Heart right ventricle (tissue), 16 donors: Measurements from ENCODE around the gene C6orf15. TPM values are rescaled to one million over a fixed set of nuclear protein-coding genes. Genes with fewer than 3 reads are reported as not detected.

Source experiments
- ATAC-seq, 8 donors: fragments of 200-7000 bp; cut with Tn5 transposase; one replicate each; pipeline ENCODE4 v1.9.1; 2020; ENCODE audit warnings: mild to moderate bottlenecking in 8 of 8, moderate library complexity in 8 of 8, moderate number of reproducible peaks in 1 of 8
- DNase-seq, 2 donors: peaks; one replicate each; pipeline ENCODE4 v3.0.0-alpha.2; 2020
- H3K27ac ChIP-seq, 10 donors: fragments of 200-600 bp; sonication (generic) in 2 of 10; one replicate each; pipeline versions ENCODE4 v1.5.0 to v1.8.0; 2020 to 2022; ENCODE audit warnings: mild to moderate bottlenecking in 3 of 10
- H3K27me3 ChIP-seq, 7 donors: fragments of 200-600 bp; one replicate each; pipeline ENCODE4 v1.8.0; 2021 to 2022; ENCODE audit warnings: mild to moderate bottlenecking in 2 of 7
- H3K36me3 ChIP-seq, 9 donors: fragments of 200-600 bp; sonication (generic) in 1 of 9; one replicate each; pipeline versions ENCODE4 v1.5.0 to v1.8.0; 2020 to 2022; ENCODE audit warnings: mild to moderate bottlenecking in 2 of 9
- H3K4me1 ChIP-seq, 9 donors: fragments of 200-600 bp; sonication (generic) in 1 of 9; one replicate each; pipeline versions ENCODE4 v1.5.0 to v1.8.0; 2020 to 2022; ENCODE audit warnings: mild to moderate bottlenecking in 4 of 9
- H3K4me3 ChIP-seq, 10 donors: fragments of 200-600 bp; sonication (generic) in 2 of 10; one replicate each; pipeline versions ENCODE4 v1.5.0 to v1.8.0; 2020 to 2022; ENCODE audit warnings: mild to moderate bottlenecking in 7 of 10, moderate library complexity in 2 of 10
- H3K9me3 ChIP-seq, 11 donors: fragments of 200-600 bp in 10 of 11; sonication (generic) in 2 of 11; one replicate each; pipeline versions ENCODE4 v1.5.0 to v1.8.0; 2013 to 2022; ENCODE audit warnings: mild to moderate bottlenecking in 2 of 11, control low read depth in 1 of 11, moderate library complexity in 1 of 11
- CTCF ChIP-seq, 9 donors: fragments of 200-600 bp; sonication (generic) in 2 of 9; IDR thresholded peaks; one replicate each; pipeline versions ENCODE4 v1.5.0 to v1.8.0; 2021 to 2022; ENCODE audit warnings: antibody characterized with exemption in 9 of 9, mild to moderate bottlenecking in 5 of 9, moderate library complexity in 1 of 9
- WGBS, 2 donors: extraction: QIAGEN DNeasy Blood & Tissue Kit; methylation state at CpG; one replicate each; pipeline ENCODE4 v1.1.7; 2013; ENCODE audit warnings: inconsistent platforms in 1 of 2; 5-methylcytosine and 5-hydroxymethylcytosine counted together
- intact Hi-C, 10 donors: fragments of 100-400 bp; cut with DNase I; formaldehyde crosslinking; loops; one replicate each; pipeline versions ENCODE4 v1.11.1 to v1.14.2; 2022
- polyA plus RNA-seq, 2 donors: library from polyadenylated mRNA; stranded (reverse); fragments of 200-250 nt; gene quantifications; one replicate each; pipeline ENCODE4 v1.2.3, GENCODE V29; 2013
- total RNA-seq, 10 donors: library from RNA; stranded (reverse); fragmentation: NEBNext Ultra II Directional in 3 of 10; extraction: Animal tissue kit (Norgen Biotek cat#: 25700) in 3 of 10; gene quantifications; one replicate each; pipeline versions ENCODE4 v1.2.1 to v1.2.4, GENCODE V29; 2021 to 2023
- donor health status: Arrhythmogenic right ventricular cardiomyopathy.
- donor health status: ischemic (EF 13 %, LVEDD 7.1; RV severe dilation, severe dysfunction).
- donor health status: healthy with polysubstance abuse.
- donor health status: DM: no; HTN: yes; CAD: no.
- donor health status: DM: no; HTN: no; CAD: no.
- donor health status: ischemic (EF 25% LVEDD 6.9; RV normal size, moderate dysfunction).
- donor health status: ischemic (EF 25% LVEDD 5.7; RV mildly dilated, moderate dysfunction).
- donor health status: healthy.
- donor health status: DM: yes; HTN: yes; CAD: no.
- donor health status: Ischemic cardiomyopathy.
- donor health status: ischemic (EF 35%, LVEDD 5.7; RV mildly dilated, moderate dysfunction).
- donor health status: nonischemic (EF 11% LVEDD 7.7; RV severe dilation, severe dysfunction).
- donor health status: DM: yes; HTN: yes; CAD: no.
- donor health status: PGD.
- donor health status: ischemic (EF 29% LVEDD 5.4; RV normal size, mild dysfunction).
- donor health status: nonischemic (EF 23%, LVEDD 6.1; RV moderate dilation, normal function).

C6orf15 gene
- total and polyA plus RNA-seq, 12 donors: not detected

GRCh38 chr6:31126396-31127175, 14.2 kb upstream of the C6orf15 start:
- no peak for TF ChIP-seq CTCF (IDR thresholded peaks at IDR 0.05)
- H3K9me3 ChIP-seq: no peaks in the 10 kb centered on the region
- DNase-seq (no peak), ATAC-seq (peak in 5 of 8 donors; percentile 17 to 45 (median 31))
- no peaks in the 10 kb centered on the region for H3K36me3 ChIP-seq
- intact Hi-C loops: no loop called here
- 51 to 52% methylated on average over 16 of the region's 16 CpGs for WGBS, 2 donors
- H3K27me3 ChIP-seq: no peaks in the 10 kb centered on the region
- H3K4me3 ChIP-seq: no peak overlapping the region
- peaks cover 18 to 61% (median 47%) of the 10 kb centered on the region in 9 donors for H3K4me1 ChIP-seq
- peak overlapping the region; percentile 12 to 85 (median 61) for H3K27ac ChIP-seq

GRCh38 chr6:31125586-31126363, 13.4 kb upstream of the C6orf15 start:
- ATAC-seq: peak in 7 of 8 donors; percentile 24 to 68 (median 46)
- intact Hi-C loops: no loop called here
- peak overlapping the region in 9 of 10 donors; percentile 12 to 85 (median 63) for H3K27ac ChIP-seq

GRCh38 chr6:31125162-31125561, 12.8 kb upstream of the C6orf15 start:
- H3K27ac ChIP-seq: peak overlapping the region in 7 of 10 donors; percentile 25 to 85 (median 59)
- intact Hi-C loops: no loop called here
- no peaks in the 10 kb centered on the region for H3K9me3 ChIP-seq
- DNase-seq (peak; percentile 46 to 66), ATAC-seq (peak; percentile 26 to 77 (median 42))
- H3K4me3 ChIP-seq: no peak overlapping the region
- 46 to 58% methylated on average over 8 of the region's 8 CpGs for WGBS, 2 donors
- no peaks in the 10 kb centered on the region for H3K36me3 ChIP-seq
- no peaks in the 10 kb centered on the region for H3K27me3 ChIP-seq
- TF ChIP-seq CTCF (IDR thresholded peaks at IDR 0.05): no peak
- H3K4me1 ChIP-seq: peaks cover 18 to 63% (median 47%) of the 10 kb centered on the region in 9 donors

More at GRCh38 chr6:31125586-31126363, 13.4 kb upstream of the C6orf15 start:
- Histone ChIP-seq H3K9me3 (no peaks in the 10 kb centered on the region), H3K4me1 (peaks cover 18 to 63% (median 47%) of the 10 kb centered on the region in 9 donors), H3K36me3 (no peaks in the 10 kb centered on the region), H3K4me3 (no peak overlapping the region), H3K27me3 (no peaks in the 10 kb centered on the region)
- DNase-seq: peak; percentile 44 to 51
- TF ChIP-seq CTCF (IDR thresholded peaks at IDR 0.05): no peak
- WGBS, 2 donors: 57 to 70% methylated on average over 12 of the region's 12 CpGs
